HCT116 (cell line): Measurements from ENCODE around the gene CHDH. TPM values are rescaled to one million over a fixed set of nuclear protein-coding genes. Genes with fewer than 3 reads are reported as not detected.

ENCODE experiments used
- ATAC-seq: fragments of 200-7000 bp; cut with Tn5 transposase; 2 replicates; pipeline ENCODE4 v1.9.1; 2020; ENCODE audit warnings: mild to moderate bottlenecking, moderate library complexity
- BruUV-seq: library from RNA; stranded (reverse); fragments of 400-500 nt; replicated peaks from 2 replicates; lab custom pipeline; 2021; lab: Mats Ljungman, UMichigan
- CTCF ChIA-PET: fragments of 300-600 bp; sonication (Branson Sonifier 250); formaldehyde crosslinking; loops from one replicate; lab custom pipeline; 2021; ENCODE audit warnings: antibody characterized with exemption; lab: Charles Lee
- POLR2A ChIA-PET: fragments of 300-600, 350-600 bp; sonication (Branson Sonifier 250); formaldehyde crosslinking; loops from one replicate; lab custom pipeline; 2021; ENCODE audit warnings: antibody characterized with exemption; lab: Charles Lee
- RAD21 ChIA-PET, 2 experiments: fragments of 300-600 bp; sonication (Branson Sonifier 250); formaldehyde crosslinking; loops; one replicate each; lab custom pipeline; 2023; ENCODE audit warnings: low total read pairs in 2 of 2; ENCODE audit not compliant: uncharacterized antibody in 2 of 2, unreplicated experiment in 2 of 2, low non-redundant PET in 1 of 2; lab: Charles Lee
- DNase-seq: peaks from one replicate; pipeline ENCODE4 v3.0.0-alpha.2; 2010; ENCODE audit warnings: low read depth, low spot score
- H2AFZ ChIP-seq: fragments of 200-600 bp; shearing (Covaris generic), sonication (generic); 2 replicates; pipeline ENCODE4 v1.6.1; 2017; ENCODE audit warnings: low read depth, mixed run types, mixed read lengths, antibody characterized with exemption, low read length; ENCODE audit not compliant: poor library complexity, severe bottlenecking
- H3K27ac ChIP-seq: 2 replicates; pipeline ENCODE4 v1.5.1; 2012; ENCODE audit warnings: low read depth, low read length
- H3K27me3 ChIP-seq: fragments of 200-600 bp; sonication (generic); 2 replicates; pipeline ENCODE4 v1.6.1; 2016; ENCODE audit warnings: mixed run types, low read length, mixed read lengths; ENCODE audit not compliant: insufficient read depth
- H3K36me3 ChIP-seq, 2 experiments: fragments of 200-500 bp in 1 of 2; fragments of 200-600 bp in 1 of 2; sonication (Bioruptor generic) in 1 of 2; sonication (generic) in 1 of 2; 2 replicates each; pipeline versions ENCODE4 v1.5.1 to v1.6.1; 2014 to 2016; ENCODE audit warnings: low read length in 2 of 2, inconsistent platforms in 1 of 2, mixed read lengths in 1 of 2, mixed run types in 1 of 2; ENCODE audit not compliant: insufficient read depth in 2 of 2, control insufficient read depth in 1 of 2
- H3K4me1 ChIP-seq, 2 experiments: fragments of 200-600 bp in 1 of 2; sonication (generic) in 1 of 2; 2 replicates each; pipeline versions ENCODE4 v1.5.1 to v1.6.1; 2012 to 2017; ENCODE audit warnings: low read length in 2 of 2, inconsistent platforms in 1 of 2, mild to moderate bottlenecking in 1 of 2, mixed read lengths in 1 of 2, mixed run types in 1 of 2, moderate library complexity in 1 of 2; ENCODE audit not compliant: insufficient read depth in 2 of 2, control insufficient read depth in 1 of 2
- H3K4me2 ChIP-seq: fragments of 200-600 bp; sonication (generic); 2 replicates; pipeline ENCODE4 v1.6.1; 2017; ENCODE audit warnings: mixed run types, low read length, mixed read lengths
- H3K4me3 ChIP-seq, 2 experiments: fragments of 200-600 bp in 1 of 2; sonication (generic) in 1 of 2; replicated peaks in 1 of 2; 2 replicates each; pipeline ENCODE4 v1.5.1; 2011 to 2016; ENCODE audit warnings: low read length in 2 of 2, control low read depth in 1 of 2, low read depth in 1 of 2, mild to moderate bottlenecking in 1 of 2, mixed read lengths in 1 of 2, mixed run types in 1 of 2
- H3K79me2 ChIP-seq: fragments of 200-600 bp; sonication (generic); 2 replicates; pipeline ENCODE4 v1.6.1; 2017; ENCODE audit warnings: mild to moderate bottlenecking, mixed run types, low read length, moderate library complexity, mixed read lengths; ENCODE audit not compliant: insufficient read depth
- H3K9ac ChIP-seq: fragments of 200-600 bp; sonication (generic); 2 replicates; pipeline ENCODE4 v1.6.1; 2016; ENCODE audit warnings: low read length, mixed read lengths
- H3K9me2 ChIP-seq: fragments of 200-600 bp; sonication (generic), shearing (Covaris generic); 2 replicates; pipeline ENCODE4 v1.6.1; 2017; ENCODE audit warnings: mixed run types, mild to moderate bottlenecking, moderate library complexity; ENCODE audit not compliant: insufficient read depth
- H3K9me3 ChIP-seq, 2 experiments: fragments of 200-500 bp in 1 of 2; fragments of 200-600 bp in 1 of 2; sonication (Bioruptor generic) in 1 of 2; sonication (generic) in 1 of 2; 2 replicates each; pipeline ENCODE4 v1.6.1; 2014 to 2017; ENCODE audit warnings: low read length in 2 of 2, mixed read lengths in 2 of 2, inconsistent platforms in 1 of 2, low read depth in 1 of 2, mild to moderate bottlenecking in 1 of 2, mixed run types in 1 of 2, moderate library complexity in 1 of 2; ENCODE audit not compliant: control insufficient read depth in 1 of 2, insufficient read depth in 1 of 2
- H4K20me1 ChIP-seq: fragments of 200-600 bp; sonication (generic), shearing (Covaris generic); 2 replicates; pipeline ENCODE4 v1.6.1; 2017; ENCODE audit warnings: mixed run types, mild to moderate bottlenecking, moderate library complexity; ENCODE audit not compliant: insufficient read depth
- CEBPB ChIP-seq: IDR thresholded peaks from 2 replicates; pipeline ENCODE4 v1.6.1; 2012; ENCODE audit warnings: low read depth
- ELF1 ChIP-seq: IDR thresholded peaks from 2 replicates; pipeline ENCODE4 v1.6.1; 2012; ENCODE audit warnings: low read depth, borderline replicate concordance
- EZH2phosphoT487 ChIP-seq: fragments of 200-600 bp; IDR thresholded peaks from 2 replicates; pipeline ENCODE4 v1.6.1; 2018; ENCODE audit warnings: antibody characterized with exemption, borderline replicate concordance
- JUND ChIP-seq: IDR thresholded peaks from 2 replicates; pipeline ENCODE4 v1.6.1; 2012
- MAX ChIP-seq: IDR thresholded peaks from 2 replicates; pipeline ENCODE4 v1.6.1; 2012
- POLR2AphosphoS5 ChIP-seq: IDR thresholded peaks from 2 replicates; pipeline ENCODE4 v1.6.1; 2011; ENCODE audit warnings: mild to moderate bottlenecking, low read depth, low read length, moderate library complexity
- RAD21 ChIP-seq: IDR thresholded peaks from 2 replicates; pipeline ENCODE4 v1.6.1; 2012; ENCODE audit warnings: low read depth, mild to moderate bottlenecking
- SIN3A ChIP-seq: IDR thresholded peaks from 2 replicates; pipeline ENCODE4 v1.6.1; 2012; ENCODE audit warnings: low read depth
- YY1 ChIP-seq: IDR thresholded peaks from 2 replicates; pipeline ENCODE4 v1.6.1; 2011; ENCODE audit warnings: low read length, low read depth, moderate library complexity, mild to moderate bottlenecking; ENCODE audit not compliant: insufficient replicate concordance; ENCODE audit errors: extremely low read depth
- intact Hi-C: fragments of 100-400 bp; cut with micrococcal nuclease; formaldehyde crosslinking; loops from 2 replicates; pipeline ENCODE4 v1.10.0; 2022
- total RNA-seq: library from RNA; stranded (reverse); gene quantifications from one replicate; pipeline ENCODE4 v1.2.1, GENCODE V29; 2021; ENCODE audit not compliant: unreplicated experiment
- TF ChIP-seq, protein P1 (sequence below): IDR thresholded peaks from 2 replicates; pipeline ENCODE4 v1.6.1; 2012; ENCODE audit warnings: low read depth
- TF ChIP-seq, protein P2 (sequence below), 3 experiments: fragments of 200-600 bp in 1 of 3; sonication (generic) in 1 of 3; IDR thresholded peaks in 2 of 3; conservative IDR thresholded peaks in 1 of 3; 2 replicates each; pipeline ENCODE4 v1.5.1; 2012 to 2017; ENCODE audit warnings: low read depth in 2 of 3, low read length in 2 of 3, antibody characterized with exemption in 1 of 3, borderline replicate concordance in 1 of 3, control low read depth in 1 of 3, mild to moderate bottlenecking in 1 of 3, mixed read lengths in 1 of 3, mixed run types in 1 of 3, moderate library complexity in 1 of 3; ENCODE audit not compliant: insufficient read depth in 1 of 3

The CHDH gene
- total RNA-seq, 1 experiment from 2014 or later: 10.8 TPM

DNA sequence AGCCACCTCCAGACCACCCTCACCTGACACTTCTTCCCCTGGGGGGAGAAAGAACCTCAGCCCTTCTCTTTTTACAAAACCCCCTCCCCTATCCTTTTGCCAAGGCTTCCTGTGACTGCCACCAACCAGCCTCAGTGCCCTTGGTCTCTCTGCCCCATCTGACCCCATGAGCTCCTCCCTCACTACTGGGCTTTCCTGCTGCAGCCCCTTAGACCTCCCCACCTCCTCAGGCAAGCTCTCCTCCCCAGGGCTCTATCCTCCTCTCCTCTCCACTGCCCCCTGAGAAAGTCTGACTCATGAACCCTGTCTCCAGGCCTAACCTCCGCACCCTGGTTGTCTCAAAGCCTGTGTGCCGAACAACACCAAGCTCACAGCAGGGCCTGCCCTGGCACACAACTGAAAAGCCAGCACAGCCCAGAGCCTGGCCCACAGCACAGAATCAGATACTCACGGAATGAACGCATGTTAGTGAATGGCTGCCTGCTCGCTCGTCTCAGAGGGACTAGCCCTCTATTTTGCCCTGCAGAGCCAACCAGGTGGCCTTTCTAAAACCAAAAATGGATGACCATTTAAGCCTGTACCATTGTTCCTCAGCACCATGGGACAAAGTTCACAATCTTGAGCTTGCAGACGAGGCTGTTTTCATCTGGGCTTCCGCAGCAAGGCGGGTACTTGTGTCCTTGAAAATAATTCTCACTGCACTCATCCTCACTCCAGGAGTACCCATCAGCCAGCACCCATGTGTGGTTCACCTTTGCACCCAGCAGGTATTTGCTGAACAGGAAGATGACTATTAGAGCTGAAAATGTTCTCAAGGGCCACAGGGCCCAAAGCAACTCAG, 1.7 kb downstream of the CHDH start:
- Histone ChIP-seq H3K9ac (peak overlapping the region; percentile 83), H4K20me1 (no peaks in the 10 kb centered on the region), H3K79me2 (peaks cover 6% of the 10 kb centered on the region; the same call in 1 of the 2 replicates), H3K4me1 (peaks cover 39 to 51% of the 10 kb centered on the region in 2 experiments), H2AFZ (no peak overlapping the region), H3K9me2 (no peaks in the 10 kb centered on the region), H3K9me3 (no peaks in the 10 kb centered on the region), H3K36me3 (no peaks in the 10 kb centered on the region), H3K4me3 (peak overlapping the region in 1 of 2 experiments; percentile 72; a peak in 3 of 4 replicates), H3K27ac (peak overlapping the region; percentile 83; the same call in 1 of the 2 replicates), H3K27me3 (no peaks in the 10 kb centered on the region), H3K4me2 (peak overlapping the region; percentile 87)
- POLR2A ChIA-PET: interaction anchor here (1.7 kb wide), 1 partner anchor 47 kb away, joined by 4 read pairs; the partner anchor contains the start of gene SELENOK
- RAD21 ChIA-PET: no interaction called here
- CTCF ChIA-PET: no interaction called here
- no TSS peak for BruUV-seq
- TF ChIP-seq YY1: no peak
- no peak for TF ChIP-seq MAX
- TF ChIP-seq CEBPB: no peak
- TF ChIP-seq, protein P1, sequence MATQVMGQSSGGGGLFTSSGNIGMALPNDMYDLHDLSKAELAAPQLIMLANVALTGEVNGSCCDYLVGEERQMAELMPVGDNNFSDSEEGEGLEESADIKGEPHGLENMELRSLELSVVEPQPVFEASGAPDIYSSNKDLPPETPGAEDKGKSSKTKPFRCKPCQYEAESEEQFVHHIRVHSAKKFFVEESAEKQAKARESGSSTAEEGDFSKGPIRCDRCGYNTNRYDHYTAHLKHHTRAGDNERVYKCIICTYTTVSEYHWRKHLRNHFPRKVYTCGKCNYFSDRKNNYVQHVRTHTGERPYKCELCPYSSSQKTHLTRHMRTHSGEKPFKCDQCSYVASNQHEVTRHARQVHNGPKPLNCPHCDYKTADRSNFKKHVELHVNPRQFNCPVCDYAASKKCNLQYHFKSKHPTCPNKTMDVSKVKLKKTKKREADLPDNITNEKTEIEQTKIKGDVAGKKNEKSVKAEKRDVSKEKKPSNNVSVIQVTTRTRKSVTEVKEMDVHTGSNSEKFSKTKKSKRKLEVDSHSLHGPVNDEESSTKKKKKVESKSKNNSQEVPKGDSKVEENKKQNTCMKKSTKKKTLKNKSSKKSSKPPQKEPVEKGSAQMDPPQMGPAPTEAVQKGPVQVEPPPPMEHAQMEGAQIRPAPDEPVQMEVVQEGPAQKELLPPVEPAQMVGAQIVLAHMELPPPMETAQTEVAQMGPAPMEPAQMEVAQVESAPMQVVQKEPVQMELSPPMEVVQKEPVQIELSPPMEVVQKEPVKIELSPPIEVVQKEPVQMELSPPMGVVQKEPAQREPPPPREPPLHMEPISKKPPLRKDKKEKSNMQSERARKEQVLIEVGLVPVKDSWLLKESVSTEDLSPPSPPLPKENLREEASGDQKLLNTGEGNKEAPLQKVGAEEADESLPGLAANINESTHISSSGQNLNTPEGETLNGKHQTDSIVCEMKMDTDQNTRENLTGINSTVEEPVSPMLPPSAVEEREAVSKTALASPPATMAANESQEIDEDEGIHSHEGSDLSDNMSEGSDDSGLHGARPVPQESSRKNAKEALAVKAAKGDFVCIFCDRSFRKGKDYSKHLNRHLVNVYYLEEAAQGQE: no peak
- TF ChIP-seq RAD21: no peak
- TF ChIP-seq POLR2AphosphoS5: no peak
- TF ChIP-seq EZH2phosphoT487: no peak
- TF ChIP-seq, protein P2, sequence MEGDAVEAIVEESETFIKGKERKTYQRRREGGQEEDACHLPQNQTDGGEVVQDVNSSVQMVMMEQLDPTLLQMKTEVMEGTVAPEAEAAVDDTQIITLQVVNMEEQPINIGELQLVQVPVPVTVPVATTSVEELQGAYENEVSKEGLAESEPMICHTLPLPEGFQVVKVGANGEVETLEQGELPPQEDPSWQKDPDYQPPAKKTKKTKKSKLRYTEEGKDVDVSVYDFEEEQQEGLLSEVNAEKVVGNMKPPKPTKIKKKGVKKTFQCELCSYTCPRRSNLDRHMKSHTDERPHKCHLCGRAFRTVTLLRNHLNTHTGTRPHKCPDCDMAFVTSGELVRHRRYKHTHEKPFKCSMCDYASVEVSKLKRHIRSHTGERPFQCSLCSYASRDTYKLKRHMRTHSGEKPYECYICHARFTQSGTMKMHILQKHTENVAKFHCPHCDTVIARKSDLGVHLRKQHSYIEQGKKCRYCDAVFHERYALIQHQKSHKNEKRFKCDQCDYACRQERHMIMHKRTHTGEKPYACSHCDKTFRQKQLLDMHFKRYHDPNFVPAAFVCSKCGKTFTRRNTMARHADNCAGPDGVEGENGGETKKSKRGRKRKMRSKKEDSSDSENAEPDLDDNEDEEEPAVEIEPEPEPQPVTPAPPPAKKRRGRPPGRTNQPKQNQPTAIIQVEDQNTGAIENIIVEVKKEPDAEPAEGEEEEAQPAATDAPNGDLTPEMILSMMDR (IDR thresholded peaks at IDR 0.05 in 2 of 3, conservative IDR thresholded peaks at IDR 0.05 in 1 of 3; ENCODE audit: borderline replicate concordance in 1 of 3, insufficient read depth in 1 of 3, low read depth in 2 of 3, low read length in 2 of 3): no peak
- TF ChIP-seq SIN3A: no peak
- no peak for TF ChIP-seq ELF1
- TF ChIP-seq JUND: no peak
- no peak for DNase-seq
- no peak for ATAC-seq
- intact Hi-C loops: no loop called here
